Ovary (tissue), 3 donors: ENCODE measurements around the gene ZNF532.

Source experiments
- EP300 ChIP-seq: sonication (generic); formaldehyde crosslinking; IDR thresholded peaks from one replicate; pipeline ENCODE4 v1.6.1; 2017; ENCODE audit warnings: antibody characterized with exemption
- POLR2A ChIP-seq: fragments of 450-650 bp; IDR thresholded peaks from one replicate; pipeline ENCODE4 v1.6.1; 2017; ENCODE audit warnings: antibody characterized with exemption, mild to moderate bottlenecking, moderate library complexity
- TF ChIP-seq, protein P1 (sequence below), 3 donors: fragments of 450-650 bp in 2 of 3; fragments of 200-600 bp in 1 of 3; IDR thresholded peaks; one replicate each; pipeline versions ENCODE4 v1.5.1 to v1.8.0; 2016 to 2022; ENCODE audit warnings: antibody characterized with exemption in 3 of 3, mild to moderate bottlenecking in 1 of 3
- donor health status: DM: no; HTN: no; CAD: no.

DNA sequence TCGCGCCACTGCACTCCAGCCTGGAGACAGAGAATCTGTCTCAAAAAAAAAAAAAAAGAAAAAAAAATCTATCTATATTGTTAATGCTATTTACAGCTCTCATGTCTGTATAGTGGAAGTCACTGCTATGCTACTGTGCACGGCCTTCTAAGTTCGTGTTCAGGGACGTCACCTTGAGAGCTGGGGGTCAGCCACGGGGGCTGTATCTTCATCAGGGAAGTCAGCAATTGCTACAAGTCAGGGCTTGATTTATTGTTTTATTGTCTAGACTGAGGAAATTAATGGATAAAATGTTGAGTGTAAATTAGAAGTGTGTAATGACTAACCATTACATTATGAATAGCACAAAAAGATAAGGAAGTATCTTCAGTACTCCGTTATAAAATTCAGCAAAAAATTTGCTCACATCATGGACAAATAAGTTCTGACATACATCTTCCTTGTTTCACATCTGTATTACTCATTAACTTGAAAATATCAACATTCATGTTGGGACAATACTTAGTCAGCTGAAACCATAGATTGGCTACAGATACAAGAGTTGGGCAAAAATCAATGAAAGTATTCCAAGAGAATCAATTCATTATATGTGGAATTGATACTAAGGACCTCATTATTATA lies 138.4 kb downstream of the ZNF532 start:
- no peak for TF ChIP-seq EP300
- TF ChIP-seq, protein P1, sequence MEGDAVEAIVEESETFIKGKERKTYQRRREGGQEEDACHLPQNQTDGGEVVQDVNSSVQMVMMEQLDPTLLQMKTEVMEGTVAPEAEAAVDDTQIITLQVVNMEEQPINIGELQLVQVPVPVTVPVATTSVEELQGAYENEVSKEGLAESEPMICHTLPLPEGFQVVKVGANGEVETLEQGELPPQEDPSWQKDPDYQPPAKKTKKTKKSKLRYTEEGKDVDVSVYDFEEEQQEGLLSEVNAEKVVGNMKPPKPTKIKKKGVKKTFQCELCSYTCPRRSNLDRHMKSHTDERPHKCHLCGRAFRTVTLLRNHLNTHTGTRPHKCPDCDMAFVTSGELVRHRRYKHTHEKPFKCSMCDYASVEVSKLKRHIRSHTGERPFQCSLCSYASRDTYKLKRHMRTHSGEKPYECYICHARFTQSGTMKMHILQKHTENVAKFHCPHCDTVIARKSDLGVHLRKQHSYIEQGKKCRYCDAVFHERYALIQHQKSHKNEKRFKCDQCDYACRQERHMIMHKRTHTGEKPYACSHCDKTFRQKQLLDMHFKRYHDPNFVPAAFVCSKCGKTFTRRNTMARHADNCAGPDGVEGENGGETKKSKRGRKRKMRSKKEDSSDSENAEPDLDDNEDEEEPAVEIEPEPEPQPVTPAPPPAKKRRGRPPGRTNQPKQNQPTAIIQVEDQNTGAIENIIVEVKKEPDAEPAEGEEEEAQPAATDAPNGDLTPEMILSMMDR (IDR thresholded peaks at IDR 0.05) = no peak
- no peak for TF ChIP-seq POLR2A
